ENCODE measurements around the gene CBARP. TPM values are rescaled to one million over a fixed set of nuclear protein-coding genes. Genes with fewer than 3 reads are reported as not detected.

The CBARP gene
- total and polyA plus RNA-seq, 9 donors = 0.45 to 21.1 (median 1.6) TPM; not detected in 1

GRCh38 chr19:1254530-1255185, 16.9 kb upstream of the CBARP start:
- Histone ChIP-seq H3K36me3 (no peaks in the 10 kb centered on the region), H3K4me1 (ENCODE audit: insufficient read depth) (peaks cover 32% of the 10 kb centered on the region), H3K27ac (peak overlapping the region; percentile 87 to 89), H3K27me3 (no peaks in the 10 kb centered on the region), H3K9me3 (no peaks in the 10 kb centered on the region), H3K4me3 (no peak overlapping the region)
- peak in 1 of 5 donors; percentile 53 for DNase-seq
- intact Hi-C loops (cut with DNase I) = no loop called here
- TF ChIP-seq EP300 (IDR thresholded peaks at IDR 0.05) = no peak
- TF ChIP-seq CTCF (IDR thresholded peaks at IDR 0.05) = no peak
- WGBS, 3 donors = 84 to 91% (median 89%) methylated on average over 20 of the region's 20 CpGs

GRCh38 chr19:1254081-1254527, 16.3 kb upstream of the CBARP start:
- peaks cover 27% of the 10 kb centered on the region for H3K4me1 ChIP-seq (ENCODE audit: insufficient read depth)
- TF ChIP-seq EP300 (IDR thresholded peaks at IDR 0.05) = no peak
- no peak for TF ChIP-seq CTCF (IDR thresholded peaks at IDR 0.05)
- TF ChIP-seq POLR2A (IDR thresholded peaks at IDR 0.05) = no peak
- intact Hi-C loops (cut with DNase I) = no loop called here

GRCh38 chr19:1253514-1254080, 15.8 kb upstream of the CBARP start:
- WGBS, 3 donors = 16 to 40% (median 40%) methylated on average over 10 to 23 of the region's 23 CpGs
- H3K27me3 ChIP-seq = no peaks in the 10 kb centered on the region
- peak overlapping the region; percentile 87 to 89 for H3K27ac ChIP-seq
- no peak for TF ChIP-seq EP300 (IDR thresholded peaks at IDR 0.05)
- DNase-seq = peak in 1 of 5 donors; percentile 75
- no peaks in the 10 kb centered on the region for H3K9me3 ChIP-seq
- H3K4me1 ChIP-seq (ENCODE audit: insufficient read depth) = peaks cover 27% of the 10 kb centered on the region
- H3K36me3 ChIP-seq = no peaks in the 10 kb centered on the region
- intact Hi-C loops (cut with DNase I) = no loop called here
- peak overlapping the region; percentile 65 for H3K4me3 ChIP-seq

More at GRCh38 chr19:1254081-1254527, 16.3 kb upstream of the CBARP start:
- peak overlapping the region; percentile 87 to 89 for H3K27ac ChIP-seq
- peak in 2 of 5 donors; percentile 52 to 56 for DNase-seq
- H3K4me3 ChIP-seq = peak overlapping the region; percentile 65
- H3K27me3 ChIP-seq = no peaks in the 10 kb centered on the region
- H3K9me3 ChIP-seq = no peaks in the 10 kb centered on the region
- 77 to 83% (median 81%) methylated on average over 34 to 37 of the region's 37 CpGs for WGBS, 3 donors
- H3K36me3 ChIP-seq = no peaks in the 10 kb centered on the region

GRCh38 chr19:1252821-1253513, 15.2 kb upstream of the CBARP start:
- intact Hi-C loops (cut with DNase I) = no loop called here
- TF ChIP-seq CTCF (IDR thresholded peaks at IDR 0.05) (peak in 1 of 3 donors; percentile 31), POLR2A (IDR thresholded peaks at IDR 0.05) (no peak), EP300 (IDR thresholded peaks at IDR 0.05) (peak; percentile 12)
- no peaks in the 10 kb centered on the region for H3K27me3 ChIP-seq
- DNase-seq = peak; percentile 90 to 95 (median 91)
- peak overlapping the region; percentile 65 for H3K4me3 ChIP-seq
- H3K9me3 ChIP-seq = no peaks in the 10 kb centered on the region
- 1% methylated on average over 12 to 26 of the region's 26 CpGs for WGBS, 3 donors
- peaks cover 23% of the 10 kb centered on the region for H3K4me1 ChIP-seq (ENCODE audit: insufficient read depth)
- H3K36me3 ChIP-seq = no peaks in the 10 kb centered on the region
- peak overlapping the region; percentile 87 to 89 for H3K27ac ChIP-seq

Data from ovary (tissue), 9 donors.